Measurements from ENCODE around the gene PCDH18. TPM values are rescaled to one million over a fixed set of nuclear protein-coding genes. Genes with fewer than 3 reads are reported as not detected.

PCDH18 gene
- total and polyA plus RNA-seq, 10 of the 15 experiments (the other 5 are each of a cell fraction or from before 2014, with no cell fraction given) = 0.46 to 1.4 (median 0.96) TPM

GRCh38 chr4:137572647-137573046, 40.4 kb upstream of the PCDH18 start:
- Histone ChIP-seq H3K9me3 (replicated peaks; ENCODE audit: control insufficient read depth, insufficient read depth, low read length) (no peaks in the 10 kb centered on the region), H2AFZ (ENCODE audit: control insufficient read depth, low read depth, low read length) (no peak overlapping the region), H3K4me2 (ENCODE audit: control insufficient read depth, insufficient read depth) (no peak overlapping the region), H3K36me3 (ENCODE audit: control insufficient read depth in 2 of 2, insufficient read depth in 2 of 2, low read length in 1 of 2) (no peaks in the 10 kb centered on the region), H3K9ac (ENCODE audit: control insufficient read depth, insufficient read depth, low read length) (no peak overlapping the region), H3K27ac (ENCODE audit: control insufficient read depth, insufficient read depth) (no peak overlapping the region), H3K4me3 (no peak overlapping the region), H4K20me1 (ENCODE audit: control insufficient read depth, insufficient read depth) (no peaks in the 10 kb centered on the region), H3K79me2 (ENCODE audit: control insufficient read depth, insufficient read depth, low read length) (no peaks in the 10 kb centered on the region), H3K4me1 (ENCODE audit: control insufficient read depth, insufficient read depth, low read length) (no peaks in the 10 kb centered on the region), H3K27me3 (replicated peaks in 1 of 2; ENCODE audit: control insufficient read depth in 2 of 2, insufficient read depth in 2 of 2, low read length in 1 of 2) (no peaks in the 10 kb centered on the region)
- TF ChIP-seq CBX5 (IDR thresholded peaks at IDR 0.05; ENCODE audit: low read depth) (no peak), NFYA (IDR thresholded peaks at IDR 0.05; ENCODE audit: borderline replicate concordance, low read depth, low read length) (no peak), SREBF1 (IDR thresholded peaks at IDR 0.05; ENCODE audit: low read length) (no peak), SUPT20H (IDR thresholded peaks at IDR 0.05; ENCODE audit: borderline replicate concordance, control insufficient read depth, low read depth, low read length) (no peak), CREB1 (IDR thresholded peaks at IDR 0.05; ENCODE audit: low read depth) (no peak), ZNF622 (IDR thresholded peaks at IDR 0.05) (no peak), RB1 (IDR thresholded peaks at IDR 0.05; ENCODE audit: borderline replicate concordance) (no peak), PML (IDR thresholded peaks at IDR 0.05; ENCODE audit: low read length) (no peak), MTA2 (IDR thresholded peaks at IDR 0.05; ENCODE audit: low read depth) (no peak), ETV6 (conservative IDR thresholded peaks at IDR 0.05 in 1 of 2, IDR thresholded peaks at IDR 0.05 in 1 of 2; ENCODE audit: borderline replicate concordance in 1 of 2, low read depth in 1 of 2) (no peak), JUND (IDR thresholded peaks at IDR 0.05; ENCODE audit: low read depth, low read length) (no peak), IRF5 (IDR thresholded peaks at IDR 0.05; ENCODE audit: borderline replicate concordance) (no peak), SKIL (IDR thresholded peaks at IDR 0.05; ENCODE audit: low read depth, poor library complexity, severe bottlenecking) (no peak), ATF7 (IDR thresholded peaks at IDR 0.05; ENCODE audit: low read depth) (no peak)
- BruUV-seq (replicated peaks) = no TSS peak
- ATAC-seq (peak; percentile 60), DNase-seq (ENCODE audit: low read depth, low spot score) (no peak), FAIRE-seq (no peak)
- CTCF ChIA-PET = interaction anchor here (1.6 kb wide), 1 partner anchor 14 kb away, joined by 6 read pairs; no protein-coding TSS in a partner anchor
- in situ Hi-C loops (cut with MboI) = no loop called here
- POLR2A ChIA-PET = no interaction called here
- RAD21 ChIA-PET (ENCODE audit: unreplicated experiment) = no interaction called here
- WGBS (ENCODE audit: insufficient coverage, insufficient replicate concordance, low lambda C conversion rate, missing lambda C conversion rate) = 0% methylated on average over 1 of the region's 1 CpG
- intact Hi-C loops (cut with micrococcal nuclease; ENCODE audit: unreplicated experiment) = no loop called here
- SMC1A ChIA-PET (ENCODE audit: uncharacterized antibody, unreplicated experiment) = no interaction called here
